ENCODE measurements around the gene CRABP2.

Gene CRABP2

DNA sequence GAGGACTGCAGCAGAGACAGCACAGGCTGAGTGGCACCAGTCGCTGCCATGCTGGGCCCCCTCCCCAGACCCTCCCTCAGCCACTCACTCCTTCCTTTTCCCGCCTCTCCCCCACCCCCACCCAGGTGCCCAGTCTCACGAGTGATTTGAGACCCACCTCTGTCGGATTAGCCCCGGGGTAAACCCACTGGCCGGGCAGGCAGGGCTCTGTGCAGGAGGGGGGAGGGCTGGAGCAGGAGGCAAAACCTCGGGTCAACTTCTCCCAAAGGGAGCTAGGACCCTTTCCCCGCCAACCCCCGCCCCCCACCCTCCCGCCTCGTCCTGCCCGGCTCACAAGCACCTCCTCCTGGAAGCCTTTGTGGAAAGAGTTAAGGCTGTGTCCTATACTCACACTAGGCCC is 39.0 kb upstream of the CRABP2 start:
- H3K27me3 ChIP-seq = no peaks in the 10 kb centered on the region
- H3K4me1 ChIP-seq = peaks cover 57 to 84% (median 77%) of the 10 kb centered on the region in 10 experiments
- H3K4me3 ChIP-seq = no peak overlapping the region
- peak overlapping the region in 8 of 11 experiments; percentile 30 to 99 (median 52); a peak in 11 of 22 replicates for H3K9ac ChIP-seq
- no peak for TF ChIP-seq Cebpa-rat (IDR thresholded peaks at IDR 0.05)
- peak overlapping the region in 4 of 11 experiments; percentile 90 to 100 (median 98); a peak in 5 of 22 replicates for H3K4me2 ChIP-seq
- H3K36me3 ChIP-seq = peaks cover 36 to 65% (median 51%) of the 10 kb centered on the region in 11 experiments
- H4K20me1 ChIP-seq = peaks cover 0 to 58% (median 35%) of the 10 kb centered on the region in 11 experiments; a peak in 18 of 22 replicates
- no peaks in the 10 kb centered on the region for H3K9me3 ChIP-seq (replicated peaks in 1 of 11)
- H3K27ac ChIP-seq = peak overlapping the region in 9 of 11 experiments; percentile 19 to 100 (median 96); a peak in 10 of 22 replicates

DNA sequence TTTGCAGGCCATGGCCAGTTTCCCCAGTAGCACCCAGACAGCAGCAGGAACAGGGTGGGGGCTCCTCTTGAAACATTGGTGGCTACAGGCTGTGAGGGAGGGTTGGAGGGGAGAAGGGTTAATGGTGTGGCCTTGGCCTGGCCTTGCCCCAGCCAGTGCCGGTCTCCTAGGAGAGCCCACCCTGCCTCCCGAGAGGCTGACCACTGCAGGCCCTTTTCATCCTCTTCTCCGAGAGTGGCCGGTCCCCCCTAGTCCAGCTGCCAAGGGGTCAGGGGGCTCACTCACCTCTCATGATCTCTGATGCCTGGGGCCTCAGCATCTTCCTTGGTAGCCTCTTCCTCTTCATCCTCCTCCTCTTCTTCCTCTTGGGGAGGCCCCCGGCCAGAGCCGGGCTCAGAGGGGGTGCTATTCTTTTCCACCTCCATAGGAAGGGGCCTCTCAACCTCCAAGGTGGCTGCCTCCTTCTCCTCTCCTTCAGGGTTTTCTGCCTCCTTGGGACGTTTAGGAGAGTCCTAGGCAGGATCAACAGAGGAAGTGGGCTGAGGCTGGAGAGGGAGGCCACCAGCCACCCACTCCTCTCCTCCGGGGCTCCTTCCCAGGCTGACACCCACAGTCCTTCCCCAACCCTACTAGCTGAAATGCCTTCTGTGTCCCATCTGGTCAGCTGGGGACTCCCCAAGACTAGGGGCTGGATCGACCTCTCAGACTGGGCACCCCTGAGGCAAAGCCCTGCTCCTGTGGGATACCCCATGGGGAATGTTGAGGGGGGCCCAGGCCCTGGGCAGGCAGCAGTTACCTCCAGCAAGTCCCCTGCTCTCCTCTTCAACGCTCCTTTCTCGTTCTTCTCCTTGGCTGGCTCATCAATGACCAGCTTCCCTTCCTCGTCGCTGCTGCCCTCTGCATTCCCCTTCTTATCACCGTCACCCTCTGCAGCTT is 38.3 kb upstream of the CRABP2 start:
- Histone ChIP-seq H3K4me2 (peak overlapping the region in 7 of 11 experiments; percentile 1 to 68 (median 28); a peak in 9 of 22 replicates), H3K4me1 (peaks cover 57 to 85% (median 75%) of the 10 kb centered on the region in 10 experiments), H3K27me3 (no peaks in the 10 kb centered on the region), H3K9me3 (replicated peaks in 1 of 11) (no peaks in the 10 kb centered on the region), H3K27ac (peak overlapping the region in 9 of 11 experiments; percentile 2 to 85 (median 55); a peak in 14 of 22 replicates), H3K4me3 (no peak overlapping the region; a peak in 1 of 20 replicates), H4K20me1 (peaks cover 0 to 56% (median 35%) of the 10 kb centered on the region in 11 experiments; a peak in 18 of 22 replicates), H3K9ac (peak overlapping the region in 10 of 11 experiments; percentile 14 to 64 (median 34); a peak in 13 of 22 replicates), H3K36me3 (peaks cover 36 to 64% (median 55%) of the 10 kb centered on the region in 11 experiments)
- TF ChIP-seq Cebpa-rat (IDR thresholded peaks at IDR 0.05) = no peak

DNA sequence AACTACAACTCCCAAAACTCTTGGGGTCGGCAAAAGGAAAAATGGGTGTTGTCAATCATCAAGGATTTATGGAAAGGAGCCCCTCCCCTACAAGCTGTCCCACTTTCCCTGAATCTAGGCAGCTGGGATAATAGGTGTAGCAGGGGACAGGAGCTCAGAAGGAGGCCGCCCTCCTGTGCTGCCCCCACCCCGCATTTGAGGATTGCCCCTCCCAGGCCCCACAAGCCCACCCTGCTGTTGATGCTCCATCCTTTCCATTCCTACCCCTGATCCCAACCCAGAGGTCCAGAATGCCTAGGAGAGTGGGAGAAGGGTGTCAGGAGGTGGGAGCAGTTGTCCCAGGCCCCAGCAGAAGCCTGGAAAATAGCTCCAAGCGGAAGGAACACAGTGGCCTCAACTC is 37.4 kb upstream of the CRABP2 start:
- Histone ChIP-seq H3K4me2 (peak overlapping the region in 4 of 11 experiments; percentile 1 to 68 (median 38); a peak in 5 of 22 replicates), H4K20me1 (peaks cover 0 to 47% (median 34%) of the 10 kb centered on the region in 11 experiments; a peak in 18 of 22 replicates), H3K27ac (peak overlapping the region in 9 of 11 experiments; percentile 55 to 85 (median 75); a peak in 11 of 22 replicates), H3K27me3 (no peaks in the 10 kb centered on the region), H3K9me3 (replicated peaks in 1 of 11) (no peaks in the 10 kb centered on the region), H3K4me1 (peaks cover 50 to 76% (median 66%) of the 10 kb centered on the region in 10 experiments), H3K9ac (peak overlapping the region in 2 of 11 experiments; percentile 3 to 14; a peak in 2 of 22 replicates), H3K36me3 (peaks cover 43 to 68% (median 62%) of the 10 kb centered on the region in 11 experiments), H3K4me3 (no peak overlapping the region)
- no peak for TF ChIP-seq Cebpa-rat (IDR thresholded peaks at IDR 0.05)

DNA sequence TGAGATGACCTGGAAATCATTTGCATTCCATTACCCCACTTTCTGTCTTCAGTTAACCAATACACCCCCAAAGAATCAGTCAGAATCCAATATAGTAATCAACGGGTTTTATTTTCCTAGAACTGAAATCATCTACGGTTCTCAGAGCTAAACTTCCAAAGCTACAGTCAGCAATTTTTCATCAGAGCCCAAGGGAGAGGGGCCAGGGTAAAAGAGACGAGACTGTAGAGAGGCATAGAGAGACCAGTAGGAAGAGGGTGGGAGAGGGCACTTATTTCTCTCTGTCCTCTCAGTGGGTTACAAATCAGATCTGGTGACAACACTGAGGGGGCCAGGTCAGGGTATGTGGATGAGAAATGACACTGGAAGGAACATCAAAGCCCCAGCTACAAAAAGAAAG is 36.6 kb upstream of the CRABP2 start:
- H3K9me3 ChIP-seq (replicated peaks in 1 of 11) = no peaks in the 10 kb centered on the region
- H3K4me3 ChIP-seq = peak overlapping the region in 2 of 10 experiments; percentile 13 to 46; a peak in 1 of 20 replicates
- H3K9ac ChIP-seq = peak overlapping the region in 5 of 11 experiments; percentile 8 to 90 (median 42); a peak in 4 of 22 replicates
- H3K27ac ChIP-seq = peak overlapping the region in 10 of 11 experiments; percentile 61 to 88 (median 78); a peak in 19 of 22 replicates
- peaks cover 45 to 70% (median 61%) of the 10 kb centered on the region in 10 experiments for H3K4me1 ChIP-seq
- TF ChIP-seq Cebpa-rat (IDR thresholded peaks at IDR 0.05) = no peak
- H3K27me3 ChIP-seq = no peaks in the 10 kb centered on the region
- H3K36me3 ChIP-seq = peaks cover 51 to 76% (median 67%) of the 10 kb centered on the region in 11 experiments
- H3K4me2 ChIP-seq = peak overlapping the region; percentile 54 to 84 (median 68); a peak in 21 of 22 replicates
- peaks cover 0 to 40% (median 34%) of the 10 kb centered on the region in 11 experiments; a peak in 18 of 22 replicates for H4K20me1 ChIP-seq

DNA sequence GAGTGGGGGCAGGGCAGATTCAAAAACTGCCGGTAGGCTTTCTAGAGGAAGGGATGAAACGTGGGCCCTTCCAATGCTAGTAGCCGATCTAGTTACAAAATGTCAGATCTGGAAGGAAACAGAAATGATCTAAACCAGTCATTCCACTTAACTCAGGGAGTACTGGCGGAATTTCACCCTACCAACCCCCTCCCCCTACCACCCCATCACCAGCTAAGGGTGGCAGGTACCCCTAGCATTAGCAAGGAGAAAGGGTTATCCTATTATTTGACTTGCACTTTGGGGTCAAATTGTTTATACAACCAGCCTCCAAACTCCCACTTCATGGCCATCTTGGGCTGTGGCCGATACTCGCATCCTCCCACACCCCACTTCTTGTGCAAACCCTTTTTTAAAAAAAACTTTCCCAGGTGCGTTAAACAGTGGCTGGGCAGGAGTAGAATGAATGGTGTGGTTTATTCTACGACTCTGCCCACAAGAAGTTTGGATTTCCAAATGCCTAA is 36.1 kb upstream of the CRABP2 start:
- Histone ChIP-seq H3K36me3 (peaks cover 55 to 81% (median 72%) of the 10 kb centered on the region in 11 experiments), H3K27ac (peak overlapping the region; percentile 61 to 88 (median 78)), H3K4me1 (peaks cover 40 to 65% (median 56%) of the 10 kb centered on the region in 10 experiments)

DNA sequence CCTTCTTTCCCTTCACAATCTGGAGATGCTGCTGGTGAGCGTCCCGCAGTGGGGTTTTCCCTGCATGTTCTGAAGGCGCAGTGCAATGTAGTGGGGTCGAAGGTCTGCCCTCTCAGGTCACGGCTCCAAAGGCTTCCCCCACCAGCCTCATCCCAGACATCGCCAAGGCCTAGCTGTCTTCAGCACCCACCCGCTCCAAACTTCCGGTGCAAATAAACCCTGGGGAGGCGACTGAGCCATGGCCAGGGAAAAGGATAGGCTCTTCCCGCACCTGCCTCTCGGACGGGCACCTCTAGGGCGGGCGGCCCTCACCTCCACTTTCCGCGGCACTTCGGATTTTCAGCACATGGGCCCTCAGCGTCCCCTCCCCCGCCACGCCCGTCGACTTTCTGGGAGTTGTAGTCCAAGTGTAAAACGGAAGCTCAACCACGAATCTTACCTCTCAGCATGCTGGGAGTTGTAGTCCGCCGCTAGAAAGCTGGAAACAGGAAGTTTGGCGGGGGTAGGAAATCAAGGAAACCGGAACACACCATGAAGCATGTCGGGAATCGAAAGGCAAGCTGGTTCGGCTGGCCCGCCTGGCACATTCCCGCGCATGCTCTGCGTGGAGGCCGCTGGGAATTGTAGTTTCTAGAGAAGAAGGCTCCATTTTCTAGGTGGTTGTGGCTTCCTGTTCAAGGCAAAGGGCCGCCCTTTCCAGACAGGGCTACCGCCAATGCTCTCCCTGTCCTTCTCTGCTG is 35.5 kb upstream of the CRABP2 start, which contains the start of gene MRPL24:
Gene MRPL24 (minus strand): TSS at position 348 of the 740 bp plus-strand sequence. CDS start 2,384 bp downstream, outside the sequence.
- Histone ChIP-seq H3K27ac (peak within 1 kb of the TSS; percentile 69 to 92 (median 79)), H3K9me3 (replicated peaks in 1 of 11) (no peaks in the 10 kb centered on the region), H3K9ac (peak within 1 kb of the TSS; percentile 79 to 92 (median 83)), H4K20me1 (peaks cover 0 to 29% (median 23%) of the 10 kb centered on the region in 11 experiments; a peak in 18 of 22 replicates), H3K4me3 (peak within 1 kb of the TSS; percentile 68 to 86 (median 78)), H3K27me3 (no peaks in the 10 kb centered on the region), H3K4me2 (peak within 1 kb of the TSS; percentile 82 to 97 (median 92)), H3K36me3 (peaks cover 60 to 81% (median 74%) of the 10 kb centered on the region in 11 experiments), H3K4me1 (peaks cover 34 to 59% (median 49%) of the 10 kb centered on the region in 10 experiments)
- no peak for TF ChIP-seq Cebpa-rat (IDR thresholded peaks at IDR 0.05)

More for the DNA sequence above, 36.1 kb upstream of the CRABP2 start:
- TF ChIP-seq Cebpa-rat (IDR thresholded peaks at IDR 0.05) = no peak
- Histone ChIP-seq H3K27me3 (no peaks in the 10 kb centered on the region), H3K9me3 (replicated peaks in 1 of 11) (no peaks in the 10 kb centered on the region), H4K20me1 (peaks cover 0 to 35% (median 29%) of the 10 kb centered on the region in 11 experiments; a peak in 18 of 22 replicates), H3K4me2 (peak overlapping the region; percentile 54 to 84 (median 68)), H3K9ac (peak overlapping the region in 9 of 11 experiments; percentile 34 to 90 (median 51); a peak in 12 of 22 replicates), H3K4me3 (peak overlapping the region in 8 of 10 experiments; percentile 13 to 83 (median 42); a peak in 6 of 20 replicates)

DNA sequence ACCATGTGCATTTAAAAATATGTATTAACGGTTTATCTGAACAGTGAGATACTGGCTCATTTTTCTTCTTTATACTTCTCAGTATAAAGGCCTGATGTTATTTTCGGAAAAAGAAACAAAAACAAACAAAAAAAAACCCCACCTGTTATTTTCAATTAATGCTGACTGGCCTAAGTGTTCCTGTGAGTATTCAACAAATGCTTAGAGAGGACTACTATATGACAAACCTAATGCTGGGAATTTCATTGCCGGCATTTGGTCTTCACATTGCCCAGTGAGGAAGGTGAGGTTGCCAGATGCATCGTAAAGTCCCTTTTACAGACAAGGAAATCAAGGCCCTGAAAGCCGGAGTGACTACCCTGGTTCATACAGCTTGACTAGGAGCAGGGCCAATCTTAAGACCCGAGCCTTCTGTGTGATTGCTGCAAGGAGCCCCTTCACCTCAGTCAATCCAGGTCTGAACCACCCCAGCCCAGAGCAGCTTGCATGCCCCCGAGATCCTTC is 34.9 kb upstream of the CRABP2 start:
- Histone ChIP-seq H4K20me1 (peaks cover 0 to 23% (median 17%) of the 10 kb centered on the region in 11 experiments; a peak in 18 of 22 replicates), H3K9me3 (replicated peaks in 1 of 11) (no peaks in the 10 kb centered on the region), H3K4me2 (peak overlapping the region; percentile 79 to 97 (median 92)), H3K27me3 (no peaks in the 10 kb centered on the region), H3K36me3 (peaks cover 61 to 81% (median 74%) of the 10 kb centered on the region in 11 experiments), H3K27ac (peak overlapping the region in 10 of 11 experiments; percentile 37 to 92 (median 80); a peak in 21 of 22 replicates), H3K9ac (peak overlapping the region; percentile 79 to 92 (median 83)), H3K4me1 (peaks cover 28 to 53% (median 43%) of the 10 kb centered on the region in 10 experiments), H3K4me3 (peak overlapping the region; percentile 68 to 86 (median 78))
- TF ChIP-seq Cebpa-rat (IDR thresholded peaks at IDR 0.05) = no peak
